Non-pigmented ciliary epithelial cell (primary cell): ENCODE measurements around the gene KRT1.

Experiments used
- DNase-seq: peaks from one replicate; pipeline ENCODE4 v3.0.0-alpha.2; 2010; ENCODE audit warnings: low read depth

Gene KRT1

GRCh38 chr12:52698651-52699340 is 18.6 kb upstream of the KRT1 start:
- no peak for DNase-seq

GRCh38 chr12:52697058-52697582 is 16.9 kb upstream of the KRT1 start:
- DNase-seq = no peak

- no peak for DNase-seq
Measured at GRCh38 chr12:52696588-52696987, 16.4 kb upstream of the KRT1 start.

GRCh38 chr12:52695039-52695438 is 14.8 kb upstream of the KRT1 start:
- no peak for DNase-seq

- no peak for DNase-seq
Measured at GRCh38 chr12:52694151-52694550, 13.9 kb upstream of the KRT1 start.

GRCh38 chr12:52693261-52693660 is 13.1 kb upstream of the KRT1 start:
- no peak for DNase-seq

- DNase-seq = no peak
Measured at GRCh38 chr12:52692254-52692653, 12.0 kb upstream of the KRT1 start.

GRCh38 chr12:52691841-52692150 is 11.6 kb upstream of the KRT1 start:
- no peak for DNase-seq

- DNase-seq = no peak
Measured at GRCh38 chr12:52691076-52691840, 11.1 kb upstream of the KRT1 start.

- no peak for DNase-seq
Measured at GRCh38 chr12:52690351-52691075, 10.3 kb upstream of the KRT1 start.

GRCh38 chr12:52689936-52690335 is 9.7 kb upstream of the KRT1 start:
- DNase-seq = no peak

- DNase-seq = no peak
Measured at GRCh38 chr12:52689239-52689638, 9.0 kb upstream of the KRT1 start.

GRCh38 chr12:52688481-52688880 is 8.3 kb upstream of the KRT1 start:
- no peak for DNase-seq

- no peak for DNase-seq
Measured at GRCh38 chr12:52687497-52688385, 7.5 kb upstream of the KRT1 start.

GRCh38 chr12:52686756-52687487 is 6.7 kb upstream of the KRT1 start:
- no peak for DNase-seq

GRCh38 chr12:52686063-52686462 is 5.9 kb upstream of the KRT1 start:
- no peak for DNase-seq

- no peak for DNase-seq
Measured at GRCh38 chr12:52685406-52685890, 5.2 kb upstream of the KRT1 start.

GRCh38 chr12:52684431-52684830 is 4.2 kb upstream of the KRT1 start:
- DNase-seq = no peak

GRCh38 chr12:52683575-52684300 is 3.5 kb upstream of the KRT1 start:
- no peak for DNase-seq

- no peak for DNase-seq
Measured at GRCh38 chr12:52682938-52683574, 2.8 kb upstream of the KRT1 start.
